Transverse colon (tissue), 4 donors: ENCODE measurements around the gene GPR108. TPM values are rescaled to one million over a fixed set of nuclear protein-coding genes. Genes with fewer than 3 reads are reported as not detected.
A peak's percentile ranks its signal among the peaks of the same experiment; 100 is the strongest.
"Not testable (repeated sequence)": the region's sequence is repeated elsewhere in the genome, so short reads cannot be mapped to it uniquely, and the experiment has no call there.

Experiments
- DNase-seq: peaks from one replicate; pipeline ENCODE4 v3.0.0-alpha.2; 2019
- H3K27ac ChIP-seq, 4 donors: fragments of 200-600 bp; sonication (generic); 2 replicates each; pipeline ENCODE4 v1.5.1; 2016 to 2018; ENCODE audit warnings: inconsistent platforms in 4 of 4
- H3K27me3 ChIP-seq: fragments of 200-600 bp; sonication (generic); 2 replicates; pipeline ENCODE4 v1.5.1; 2017; ENCODE audit warnings: inconsistent platforms
- H3K36me3 ChIP-seq, 4 donors: fragments of 200-600 bp; sonication (generic); 2 replicates each; pipeline ENCODE4 v1.5.1; 2017 to 2019; ENCODE audit warnings: inconsistent platforms in 4 of 4
- H3K4me1 ChIP-seq, 4 donors: fragments of 200-600 bp; sonication (generic); 2 replicates each; pipeline ENCODE4 v1.5.1; 2017 to 2020; ENCODE audit warnings: inconsistent platforms in 4 of 4
- H3K4me3 ChIP-seq, 4 donors: fragments of 200-600 bp; sonication (generic); 1 replicate in 1 of 4; 2 replicates in 3 of 4; pipeline versions ENCODE4 v1.5.1 to v1.6.1; 2017 to 2019; ENCODE audit warnings: inconsistent platforms in 4 of 4
- H3K9me3 ChIP-seq, 2 donors: fragments of 200-600 bp; sonication (generic); 2 replicates each; pipeline ENCODE4 v1.5.1; 2017 to 2019; ENCODE audit warnings: inconsistent platforms in 2 of 2
- EP300 ChIP-seq: sonication (generic); formaldehyde crosslinking; IDR thresholded peaks from one replicate; pipeline ENCODE4 v1.6.1; 2017; ENCODE audit warnings: antibody characterized with exemption, low read depth
- POLR2A ChIP-seq: fragments of 450-650 bp; IDR thresholded peaks from one replicate; pipeline ENCODE4 v1.6.1; 2016; ENCODE audit warnings: antibody characterized with exemption, mild to moderate bottlenecking, moderate library complexity
- POLR2AphosphoS5 ChIP-seq, 3 donors: sonication (generic); formaldehyde crosslinking; IDR thresholded peaks; one replicate each; pipeline ENCODE4 v1.6.1; 2016; ENCODE audit warnings: antibody characterized with exemption in 3 of 3
- WGBS, 2 donors: methylation state at CpG; one replicate each; pipeline ENCODE4 v1.1.5; 2018; ENCODE audit warnings: low coverage in 1 of 2; 5-methylcytosine and 5-hydroxymethylcytosine counted together
- in situ Hi-C, 4 donors: fragments of 200-750 bp; cut with MboI; loops; one replicate each; pipeline versions ENCODE4 v1.15.0 to v1.15.1; 2017; ENCODE audit warnings: low sequenced_read_pairs in 3 of 4, low pct_ligation_motif_present in 1 of 4, low pct_unique_long_range_greater_than_20kb in 1 of 4
- intact Hi-C: fragments of 100-400 bp; cut with DNase I; formaldehyde crosslinking; loops from one replicate; pipeline ENCODE4 v1.15.1; 2023; ENCODE audit warnings: low total_unique reads
- total RNA-seq, 4 donors: library from RNA; depleted of rRNA; stranded (reverse); fragments of >200 nt; gene quantifications; one replicate each; pipeline ENCODE4 v1.1.0, GENCODE V29; 2016
- TF ChIP-seq, protein P1 (sequence below), 5 experiments: fragments of 200-600 bp in 3 of 5; fragments of 450-650 bp in 2 of 5; sonication (generic) in 3 of 5; IDR thresholded peaks; 1 replicate in 2 of 5; 2 replicates in 3 of 5; pipeline ENCODE4 v1.5.1; 2016 to 2017; ENCODE audit warnings: antibody characterized with exemption in 5 of 5, inconsistent platforms in 3 of 5, mild to moderate bottlenecking in 2 of 5, moderate library complexity in 1 of 5

Gene GPR108
- total RNA-seq, 4 donors from 2014 or later: 38.0 to 118 (median 90.6) TPM

- Histone ChIP-seq H3K27me3 (peaks cover 11% of the 10 kb centered on the region), H3K4me3 (peak overlapping the region in 3 of 4 donors; percentile 32 to 61 (median 40)), H3K4me1 (peaks cover 0 to 24% (median 5%) of the 10 kb centered on the region in 4 donors), H3K36me3 (no peaks in the 10 kb centered on the region), H3K9me3 (no peaks in the 10 kb centered on the region), H3K27ac (peak overlapping the region; percentile 88 to 94 (median 90))
- in situ Hi-C loops (no loop called here), intact Hi-C loops (no loop called here)
- 29 to 56% methylated on average over 2 to 8 of the region's 8 CpGs for WGBS, 2 donors
- peak; percentile 95 for DNase-seq
- TF ChIP-seq POLR2A: peak; percentile 93
- peak; percentile 68 to 95 (median 95) for TF ChIP-seq POLR2AphosphoS5 (IDR thresholded peaks at IDR 0.05)
- TF ChIP-seq, protein P1, sequence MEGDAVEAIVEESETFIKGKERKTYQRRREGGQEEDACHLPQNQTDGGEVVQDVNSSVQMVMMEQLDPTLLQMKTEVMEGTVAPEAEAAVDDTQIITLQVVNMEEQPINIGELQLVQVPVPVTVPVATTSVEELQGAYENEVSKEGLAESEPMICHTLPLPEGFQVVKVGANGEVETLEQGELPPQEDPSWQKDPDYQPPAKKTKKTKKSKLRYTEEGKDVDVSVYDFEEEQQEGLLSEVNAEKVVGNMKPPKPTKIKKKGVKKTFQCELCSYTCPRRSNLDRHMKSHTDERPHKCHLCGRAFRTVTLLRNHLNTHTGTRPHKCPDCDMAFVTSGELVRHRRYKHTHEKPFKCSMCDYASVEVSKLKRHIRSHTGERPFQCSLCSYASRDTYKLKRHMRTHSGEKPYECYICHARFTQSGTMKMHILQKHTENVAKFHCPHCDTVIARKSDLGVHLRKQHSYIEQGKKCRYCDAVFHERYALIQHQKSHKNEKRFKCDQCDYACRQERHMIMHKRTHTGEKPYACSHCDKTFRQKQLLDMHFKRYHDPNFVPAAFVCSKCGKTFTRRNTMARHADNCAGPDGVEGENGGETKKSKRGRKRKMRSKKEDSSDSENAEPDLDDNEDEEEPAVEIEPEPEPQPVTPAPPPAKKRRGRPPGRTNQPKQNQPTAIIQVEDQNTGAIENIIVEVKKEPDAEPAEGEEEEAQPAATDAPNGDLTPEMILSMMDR (IDR thresholded peaks at IDR 0.05): peak in 1 of 5 experiments; percentile 14
- TF ChIP-seq EP300: peak; percentile 53
These were observed 28.5 kb upstream of the GPR108 start for GRCh38 chr19:6765738-6766356.

DNA sequence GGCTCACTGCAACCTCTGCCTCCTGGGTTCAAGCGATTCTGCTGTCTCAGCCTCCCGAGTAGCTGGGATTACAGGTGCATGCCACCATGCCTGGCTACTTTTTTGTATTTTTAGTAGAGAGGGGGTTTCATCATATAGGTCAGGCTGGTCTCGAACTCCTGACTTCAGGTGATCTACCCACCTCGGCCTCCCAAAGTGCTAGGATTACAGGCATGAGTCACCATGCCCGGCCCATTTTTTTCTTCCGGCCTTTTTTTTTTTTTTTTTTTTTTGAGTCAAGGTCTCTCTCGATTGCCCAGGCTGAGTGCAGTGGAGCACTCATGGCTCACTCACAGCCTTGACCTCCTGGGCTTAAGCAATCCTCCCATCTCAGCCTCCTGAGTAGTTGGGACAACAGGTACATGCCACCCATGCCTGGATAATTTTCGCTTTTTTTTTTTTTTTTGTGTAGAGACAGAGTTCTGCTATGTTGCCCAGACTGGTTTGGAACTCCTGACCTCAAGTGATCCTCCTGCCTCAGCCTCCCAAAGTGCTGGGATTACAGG lies 24.9 kb upstream of the GPR108 start:
- H3K27ac ChIP-seq, H3K4me3 ChIP-seq, in situ Hi-C loops, DNase-seq, H3K9me3 ChIP-seq, intact Hi-C loops, H3K36me3 ChIP-seq, H3K27me3 ChIP-seq: not testable (repeated sequence)
- WGBS, 2 donors: 88 to 93% methylated on average over 3 to 8 of the region's 8 CpGs
- peaks cover 0 to 13% (median 5%) of the 10 kb centered on the region in 4 donors for H3K4me1 ChIP-seq

- Histone ChIP-seq H3K4me3 (no peak overlapping the region), H3K36me3 (peaks cover 0 to 4% (median 0%) of the 10 kb centered on the region in 4 donors), H3K4me1 (peaks cover 0 to 7% (median 3%) of the 10 kb centered on the region in 4 donors), H3K9me3 (no peaks in the 10 kb centered on the region), H3K27me3 (no peaks in the 10 kb centered on the region), H3K27ac (no peak overlapping the region)
- DNase-seq: no peak
- WGBS, 2 donors: 76% methylated on average over 4 of the region's 4 CpGs; no CpG with 5 or more reads in 1 of the 2 donors
- TF ChIP-seq EP300 (no peak), POLR2AphosphoS5 (IDR thresholded peaks at IDR 0.05) (no peak), POLR2A (no peak)
- TF ChIP-seq, protein P1 (IDR thresholded peaks at IDR 0.05): no peak
- in situ Hi-C loops (no loop called here), intact Hi-C loops (no loop called here)
These were observed 23.8 kb upstream of the GPR108 start for GRCh38 chr19:6761053-6761676.

DNA sequence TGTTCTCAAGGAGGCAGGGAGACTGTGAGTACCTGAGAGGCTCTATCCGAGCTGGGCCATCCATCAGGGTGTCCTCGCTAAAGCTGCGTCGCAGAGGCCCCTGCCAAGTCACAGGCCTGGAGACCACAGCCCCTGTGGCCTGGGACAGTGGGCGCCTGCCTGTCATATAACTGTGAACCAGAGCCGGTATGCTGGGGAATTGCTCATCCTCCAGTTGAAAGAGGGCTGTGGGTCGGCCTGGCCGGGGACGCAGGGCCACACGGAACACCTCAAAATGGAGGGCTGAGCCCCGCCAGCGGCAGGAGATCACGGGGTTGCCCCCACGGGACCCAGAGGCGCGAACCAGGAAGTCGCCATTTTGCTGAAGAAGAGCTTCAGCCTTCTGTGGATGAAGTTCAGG lies 23.2 kb upstream of the GPR108 start:
- Histone ChIP-seq H3K27ac (no peak overlapping the region), H3K27me3 (no peaks in the 10 kb centered on the region), H3K9me3 (no peaks in the 10 kb centered on the region), H3K4me1 (peaks cover 0 to 4% (median 2%) of the 10 kb centered on the region in 4 donors), H3K4me3 (no peak overlapping the region), H3K36me3 (peaks cover 0 to 4% (median 0%) of the 10 kb centered on the region in 4 donors)
- TF ChIP-seq POLR2AphosphoS5 (IDR thresholded peaks at IDR 0.05): no peak
- no peak for TF ChIP-seq EP300
- TF ChIP-seq POLR2A: no peak
- TF ChIP-seq, protein P1 (IDR thresholded peaks at IDR 0.05): no peak
- in situ Hi-C loops: no loop called here
- WGBS, 2 donors: 96% methylated on average over 17 of the region's 17 CpGs; no CpG with 5 or more reads in 1 of the 2 donors
- intact Hi-C loops: no loop called here
- DNase-seq: no peak
